Measurements from ENCODE around the gene ADAM19.

DNA sequence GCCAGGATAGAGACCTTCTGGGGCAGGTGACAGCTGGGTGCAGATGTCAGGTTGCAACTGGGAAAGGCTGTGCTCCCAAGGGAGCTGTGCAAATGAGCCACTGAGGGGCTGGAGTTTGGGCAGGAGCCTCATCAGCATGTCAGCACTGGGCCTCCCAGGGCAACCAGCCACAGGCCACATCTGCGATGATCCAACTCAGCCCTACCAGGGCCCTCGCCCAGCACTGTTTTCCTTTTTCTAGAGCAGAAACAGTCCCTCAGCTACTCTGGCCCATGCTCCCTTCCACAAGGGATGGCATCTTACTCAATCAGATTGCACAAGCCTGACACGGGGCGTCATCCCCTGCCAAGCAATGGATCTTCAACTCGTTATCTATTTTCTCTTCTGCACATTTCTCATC is 90.8 kb downstream of the ADAM19 start:
- no peak for TF ChIP-seq POLR2A (IDR thresholded peaks at IDR 0.05)
- TF ChIP-seq, protein P1, sequence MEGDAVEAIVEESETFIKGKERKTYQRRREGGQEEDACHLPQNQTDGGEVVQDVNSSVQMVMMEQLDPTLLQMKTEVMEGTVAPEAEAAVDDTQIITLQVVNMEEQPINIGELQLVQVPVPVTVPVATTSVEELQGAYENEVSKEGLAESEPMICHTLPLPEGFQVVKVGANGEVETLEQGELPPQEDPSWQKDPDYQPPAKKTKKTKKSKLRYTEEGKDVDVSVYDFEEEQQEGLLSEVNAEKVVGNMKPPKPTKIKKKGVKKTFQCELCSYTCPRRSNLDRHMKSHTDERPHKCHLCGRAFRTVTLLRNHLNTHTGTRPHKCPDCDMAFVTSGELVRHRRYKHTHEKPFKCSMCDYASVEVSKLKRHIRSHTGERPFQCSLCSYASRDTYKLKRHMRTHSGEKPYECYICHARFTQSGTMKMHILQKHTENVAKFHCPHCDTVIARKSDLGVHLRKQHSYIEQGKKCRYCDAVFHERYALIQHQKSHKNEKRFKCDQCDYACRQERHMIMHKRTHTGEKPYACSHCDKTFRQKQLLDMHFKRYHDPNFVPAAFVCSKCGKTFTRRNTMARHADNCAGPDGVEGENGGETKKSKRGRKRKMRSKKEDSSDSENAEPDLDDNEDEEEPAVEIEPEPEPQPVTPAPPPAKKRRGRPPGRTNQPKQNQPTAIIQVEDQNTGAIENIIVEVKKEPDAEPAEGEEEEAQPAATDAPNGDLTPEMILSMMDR (IDR thresholded peaks at IDR 0.05) = no peak
